Stimulated activated CD8-positive, alpha-beta memory T cell treated with anti-CD3 and anti-CD28 coated beads, Interleukin-4, amount 100 ng/mL, for 24 hours (primary cell): ENCODE results near the gene NEUROD6.

Experiments
- DNase-seq: peaks from one replicate; pipeline ENCODE4 v3.0.0-alpha.2; 2020; ENCODE audit warnings: low read depth

Gene NEUROD6

DNA sequence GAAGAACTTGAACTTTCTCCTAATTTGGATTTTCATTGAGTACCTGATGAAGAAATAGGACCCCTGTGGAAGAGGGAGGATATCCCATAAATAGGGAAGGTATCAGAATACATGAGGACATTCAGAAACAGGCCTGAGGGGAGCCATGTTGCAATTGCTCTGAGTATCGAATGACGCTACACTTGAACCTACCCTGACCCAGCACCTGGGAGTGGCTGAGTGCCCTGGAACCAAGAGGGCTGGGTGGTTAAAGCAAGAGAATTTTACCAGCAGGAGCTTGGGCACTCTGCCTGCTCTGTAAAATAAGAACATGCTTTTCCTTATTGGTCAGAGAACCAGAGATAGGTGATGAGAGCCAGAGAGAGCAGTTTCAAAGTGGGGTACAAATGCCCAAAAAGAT, 7.2 kb downstream of the NEUROD6 start:
- no peak for DNase-seq

DNA sequence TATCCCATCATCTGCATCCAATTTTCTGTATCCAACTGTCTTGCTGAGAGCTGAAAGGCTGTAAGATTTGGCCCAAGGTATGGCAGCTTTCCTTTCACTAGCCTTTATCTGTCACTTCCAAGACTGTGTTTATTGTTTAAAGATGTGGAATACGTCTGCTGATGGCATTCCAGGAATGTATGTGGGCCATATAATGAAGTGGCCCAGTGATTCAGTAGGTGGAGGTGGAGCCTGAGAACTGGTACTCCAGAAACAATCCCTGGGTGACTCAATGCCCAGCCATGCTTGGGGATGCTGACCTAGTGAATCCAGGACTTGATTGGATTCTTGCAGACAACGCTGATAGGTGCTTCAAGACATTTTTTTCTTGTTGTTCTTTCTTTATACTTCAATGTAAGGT, 13.5 kb downstream of the NEUROD6 start:
- no peak for DNase-seq

DNA sequence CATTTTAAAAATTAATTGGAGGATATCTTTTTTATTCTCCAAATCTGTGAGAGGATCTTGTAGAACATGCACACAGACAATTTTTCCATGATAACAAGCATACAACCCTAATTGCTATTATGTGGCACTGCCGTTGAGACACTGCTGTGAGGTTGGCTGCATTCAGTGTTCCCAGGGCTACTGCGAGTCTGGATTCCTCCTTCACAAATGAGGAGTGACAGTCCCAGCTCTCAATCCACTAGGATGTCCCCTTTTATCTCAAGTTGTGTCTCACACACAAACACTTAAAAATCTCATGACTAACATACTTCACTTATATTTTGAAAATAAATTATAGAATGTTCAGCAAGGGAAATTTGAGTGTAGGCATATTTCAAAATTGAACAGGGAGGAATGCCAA, 14.1 kb downstream of the NEUROD6 start:
- DNase-seq: no peak

DNA sequence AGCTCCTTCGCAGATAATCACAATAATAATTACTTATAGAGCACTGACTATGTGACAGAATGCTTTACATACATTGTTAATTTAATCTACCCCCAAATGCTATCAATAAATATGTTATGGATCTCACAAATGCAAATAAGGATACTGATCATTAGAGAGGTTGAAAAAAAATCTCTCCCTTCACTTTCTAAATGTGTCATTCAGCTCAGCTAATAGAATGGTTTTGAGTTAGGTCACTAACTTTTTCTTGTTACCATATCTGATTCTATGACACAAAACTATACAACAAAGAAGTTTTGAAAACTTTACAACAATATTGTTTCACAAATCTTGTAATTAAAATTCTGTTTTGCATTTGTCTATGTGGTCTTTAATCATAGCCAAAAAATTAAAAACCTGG, 17.4 kb downstream of the NEUROD6 start:
- no peak for DNase-seq

DNA sequence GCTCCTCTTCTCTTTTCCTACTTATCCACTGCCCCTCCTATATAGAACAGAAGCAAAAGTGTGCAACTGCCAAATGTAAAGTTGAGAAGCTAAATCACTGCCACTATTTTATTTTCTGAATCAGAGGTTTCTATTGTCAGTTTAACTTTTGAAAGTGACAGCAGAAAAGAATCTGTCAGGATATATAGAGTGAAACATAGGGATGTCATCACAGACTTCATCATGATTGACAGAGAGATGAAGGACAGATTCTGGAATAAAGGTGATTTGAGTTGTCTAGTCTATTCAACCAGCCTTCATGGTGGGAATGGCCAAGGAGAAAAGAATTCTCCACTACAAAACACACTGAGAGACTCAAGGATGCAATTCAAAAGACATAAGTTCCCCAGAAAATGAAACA, 19.9 kb downstream of the NEUROD6 start:
- no peak for DNase-seq

DNA sequence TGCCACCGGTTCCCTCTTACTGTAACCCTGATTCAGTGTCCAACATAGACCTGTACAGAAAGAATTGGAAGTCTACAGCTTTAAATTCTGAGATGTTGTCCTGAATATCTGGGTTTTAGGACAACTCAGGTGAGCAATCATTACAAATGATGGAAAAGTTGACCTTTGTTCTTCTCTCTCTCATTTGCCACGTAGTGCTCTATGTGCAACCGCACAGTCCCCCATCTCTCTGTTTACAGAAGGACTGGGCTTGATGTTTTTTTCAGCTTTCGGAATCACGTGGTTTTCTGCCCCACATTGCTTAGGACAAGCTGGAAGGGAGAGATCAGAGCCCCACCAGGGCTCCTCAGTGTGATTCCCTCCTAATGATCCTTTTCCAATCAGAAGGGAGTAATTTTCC, 22.2 kb downstream of the NEUROD6 start:
- DNase-seq: no peak

DNA sequence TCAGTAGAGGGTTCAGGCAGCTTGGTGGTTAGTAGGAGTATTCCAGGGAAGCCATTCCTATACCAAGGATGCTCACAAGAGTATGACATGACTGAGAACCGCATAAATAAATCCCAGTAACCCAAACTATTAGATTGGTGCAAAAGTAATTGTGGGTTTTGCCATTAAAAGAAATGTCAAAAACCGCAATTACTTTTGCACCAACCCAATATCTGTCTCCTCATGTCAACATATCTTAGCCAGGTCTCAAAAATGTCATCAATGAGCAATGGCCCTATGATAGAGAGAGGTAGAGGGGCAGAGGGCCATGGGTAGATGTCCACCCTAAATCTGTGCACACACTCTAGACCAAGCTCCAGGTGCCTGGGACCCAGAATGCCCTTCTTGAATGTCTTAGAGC, 23.6 kb downstream of the NEUROD6 start:
- DNase-seq: no peak

DNA sequence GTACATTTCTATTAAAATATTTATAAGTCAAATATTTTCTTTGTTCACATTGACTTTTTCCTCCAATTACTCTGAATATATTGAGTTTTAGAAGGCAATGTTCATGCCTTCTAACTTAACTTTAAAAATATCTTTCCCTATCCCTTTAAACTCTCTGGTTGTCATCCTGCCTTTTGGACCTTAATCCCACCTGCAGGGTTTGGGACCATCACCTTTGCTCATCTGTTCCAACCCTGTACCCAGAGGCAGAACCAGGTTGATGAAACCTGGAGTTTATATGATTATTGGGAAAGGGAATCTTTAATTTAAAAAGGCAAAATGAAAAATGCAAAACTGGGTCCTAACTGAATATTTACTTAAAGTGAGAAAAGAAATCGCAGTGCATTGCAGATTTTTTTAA, 24.8 kb downstream of the NEUROD6 start:
- no peak for DNase-seq

DNA sequence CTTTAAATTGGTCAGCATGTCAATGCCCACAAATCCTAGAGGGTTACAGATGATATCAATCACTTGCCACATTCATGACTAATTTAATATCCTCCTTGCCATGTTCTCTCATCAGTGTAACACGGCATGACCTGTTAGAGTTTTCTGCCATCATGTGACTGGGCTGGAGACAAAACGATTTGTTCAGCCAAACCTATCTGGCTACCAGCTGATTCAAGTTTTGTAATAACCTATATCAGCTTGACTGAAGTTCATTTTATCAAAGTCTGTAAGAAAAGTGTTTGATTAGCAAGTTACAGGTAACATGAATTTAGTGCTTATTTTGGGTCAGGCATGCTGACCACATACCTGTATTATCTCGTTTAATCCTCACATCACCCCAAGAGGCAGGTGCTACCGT, 25.7 kb downstream of the NEUROD6 start:
- DNase-seq: no peak

DNA sequence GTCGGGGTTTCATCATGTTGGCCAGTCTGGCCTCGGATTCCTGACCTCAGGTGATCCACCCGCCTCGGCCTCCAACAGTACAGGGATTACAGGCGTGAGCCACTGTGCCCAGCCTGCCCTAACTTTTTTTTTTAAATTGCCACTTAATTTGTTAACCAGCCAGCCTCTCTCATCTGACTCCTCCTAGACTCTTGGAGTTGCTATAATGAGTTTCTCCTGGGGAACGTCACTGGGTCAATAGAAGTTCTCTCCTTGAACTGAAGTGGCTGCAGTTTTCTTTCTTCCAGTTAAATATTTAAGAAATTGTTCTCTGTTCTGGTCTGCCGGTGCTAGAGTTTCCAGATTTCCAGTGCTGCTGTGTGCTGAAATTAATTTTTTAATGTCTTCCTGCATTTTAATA, 27.6 kb downstream of the NEUROD6 start:
- DNase-seq: no peak

DNA sequence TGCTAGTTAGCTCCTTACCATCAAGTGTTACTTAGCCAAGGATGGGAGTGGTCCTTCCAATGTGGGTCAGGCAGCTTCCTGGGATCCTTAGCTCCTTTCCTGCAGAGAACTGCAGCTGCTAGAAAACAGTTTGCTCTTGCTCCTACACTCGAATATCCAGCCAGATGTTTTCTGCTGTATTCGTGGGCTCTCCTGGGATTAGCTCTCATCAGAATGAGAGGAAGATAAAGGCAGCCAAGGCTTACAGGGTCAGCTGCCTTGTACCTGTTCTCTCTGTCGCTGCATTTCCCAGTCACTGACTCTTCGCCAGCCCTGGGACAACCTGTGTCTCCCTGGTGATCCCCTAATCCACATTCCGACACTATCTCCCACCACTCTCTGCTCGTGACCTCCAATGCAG, 29.0 kb downstream of the NEUROD6 start:
- DNase-seq: no peak

DNA sequence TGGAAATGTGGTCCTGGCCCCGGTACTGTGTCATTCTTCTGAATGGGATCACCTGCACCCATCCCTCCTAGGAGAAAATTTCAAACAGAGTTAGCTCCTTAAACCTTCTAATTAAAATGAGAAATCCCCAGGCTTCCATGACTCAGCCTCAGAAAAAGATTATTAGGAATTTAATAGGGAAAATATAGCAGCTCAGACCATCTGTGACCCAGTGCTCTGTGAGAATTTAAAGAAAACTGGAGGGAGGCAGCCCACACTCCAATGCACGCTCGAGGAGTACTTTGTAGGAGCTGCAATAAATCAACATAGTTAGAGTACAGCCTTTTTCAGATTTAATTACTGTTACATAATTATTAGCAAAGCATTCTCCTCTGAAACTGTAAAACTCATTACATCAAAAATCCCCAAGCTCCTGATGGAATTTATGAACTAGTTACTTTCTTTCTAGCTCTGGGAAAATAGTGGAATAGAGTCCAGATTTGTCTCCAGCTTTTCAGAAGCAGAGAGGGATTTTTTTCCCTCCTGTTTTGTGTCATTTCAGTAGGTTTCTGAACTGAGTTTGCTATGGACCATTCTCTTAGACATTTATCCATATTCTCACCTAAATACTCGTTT, 30.1 kb downstream of the NEUROD6 start:
- DNase-seq: no peak

DNA sequence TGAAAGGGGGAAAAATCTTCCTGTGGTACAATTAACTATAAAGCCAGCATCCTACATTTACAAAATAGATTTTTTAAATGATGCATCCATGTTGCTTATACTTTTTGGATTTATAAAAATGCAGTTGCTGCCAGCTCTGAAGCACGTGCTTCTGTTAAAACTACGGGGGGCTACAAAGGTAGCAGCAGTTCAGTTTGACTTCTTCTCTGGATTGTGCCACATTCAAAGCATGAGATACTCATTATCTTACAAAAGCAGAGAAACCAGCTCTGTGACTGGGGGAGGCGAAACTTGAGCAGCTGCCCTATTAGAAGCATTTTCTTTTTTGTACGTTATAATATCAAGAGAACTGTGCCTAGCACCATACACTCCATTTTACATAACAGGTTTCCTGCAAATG, 31.1 kb downstream of the NEUROD6 start:
- DNase-seq: no peak

DNA sequence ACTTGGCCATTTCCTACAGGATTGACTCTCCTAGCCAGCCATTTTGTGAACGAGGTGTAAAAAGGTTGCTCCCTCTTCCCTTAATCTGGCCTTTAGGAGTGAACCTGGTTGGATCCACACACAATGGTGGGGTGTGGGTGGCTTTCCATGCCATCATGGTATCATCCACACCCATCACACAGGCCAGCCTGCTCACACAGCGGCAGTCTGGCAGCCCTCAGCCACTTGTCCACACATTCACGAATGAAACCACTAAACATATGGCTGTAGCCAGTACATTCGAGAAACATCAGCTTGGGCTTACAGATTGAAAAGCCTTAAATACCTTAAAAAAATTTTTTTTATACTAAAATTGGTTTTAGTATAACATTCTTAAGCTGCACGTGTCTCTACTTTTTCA, 31.9 kb downstream of the NEUROD6 start:
- no peak for DNase-seq

DNA sequence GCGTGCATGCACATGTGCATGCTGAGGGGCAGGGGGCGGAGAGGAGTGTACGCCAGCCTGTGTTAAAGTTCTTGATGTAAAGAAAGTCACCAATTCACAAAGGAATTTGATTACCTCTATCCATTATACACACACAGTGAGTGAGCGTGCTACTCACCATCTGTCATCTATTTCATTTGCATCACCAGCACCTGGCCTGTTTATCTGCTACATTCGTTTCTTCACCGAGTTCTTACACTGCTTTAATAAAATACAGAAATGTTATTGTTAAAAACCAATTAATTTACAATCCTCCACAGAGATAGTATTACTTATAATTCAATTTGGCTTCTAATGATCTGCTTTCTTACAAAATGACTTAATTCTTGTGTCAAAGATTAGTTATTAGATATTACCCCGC, 32.6 kb downstream of the NEUROD6 start:
- no peak for DNase-seq

DNA sequence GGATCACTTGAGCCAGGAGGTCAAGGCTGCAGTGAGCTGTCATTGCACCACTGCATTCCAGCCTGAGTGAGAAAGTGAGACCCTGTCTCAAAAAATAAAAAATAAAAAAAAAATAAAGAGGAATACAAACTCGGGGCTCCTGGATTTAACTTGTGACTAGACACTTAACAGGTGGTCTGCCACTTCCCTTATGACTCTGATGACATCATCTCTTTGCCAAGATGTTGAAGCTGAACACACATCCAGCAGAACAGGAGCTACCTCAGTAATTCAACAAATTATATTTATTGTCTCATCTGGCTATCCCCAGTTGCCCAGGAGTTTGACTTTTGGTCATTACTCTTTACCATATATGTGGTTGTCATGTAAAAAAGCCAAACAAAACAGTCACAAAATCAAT, 35.3 kb downstream of the NEUROD6 start:
- DNase-seq: no peak

DNA sequence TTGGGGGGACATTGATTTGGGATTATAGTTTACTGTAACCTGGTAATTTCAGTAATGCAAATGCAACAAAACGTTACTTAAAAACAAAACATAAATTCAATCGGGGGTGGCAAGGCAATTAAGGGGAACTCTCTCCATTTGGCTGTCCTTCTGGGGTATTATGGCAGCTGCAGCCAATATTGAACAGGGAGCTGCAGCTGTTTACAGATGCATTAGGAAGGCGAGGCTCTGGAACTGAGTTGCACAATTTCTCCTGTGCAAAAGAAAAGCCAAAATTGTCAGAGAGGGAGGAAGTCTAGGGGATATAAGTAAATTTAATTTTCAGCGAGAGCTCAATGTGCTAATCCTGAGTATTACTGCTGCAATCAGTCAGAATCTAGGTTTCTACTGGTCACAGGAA, 36.1 kb downstream of the NEUROD6 start:
- no peak for DNase-seq

DNA sequence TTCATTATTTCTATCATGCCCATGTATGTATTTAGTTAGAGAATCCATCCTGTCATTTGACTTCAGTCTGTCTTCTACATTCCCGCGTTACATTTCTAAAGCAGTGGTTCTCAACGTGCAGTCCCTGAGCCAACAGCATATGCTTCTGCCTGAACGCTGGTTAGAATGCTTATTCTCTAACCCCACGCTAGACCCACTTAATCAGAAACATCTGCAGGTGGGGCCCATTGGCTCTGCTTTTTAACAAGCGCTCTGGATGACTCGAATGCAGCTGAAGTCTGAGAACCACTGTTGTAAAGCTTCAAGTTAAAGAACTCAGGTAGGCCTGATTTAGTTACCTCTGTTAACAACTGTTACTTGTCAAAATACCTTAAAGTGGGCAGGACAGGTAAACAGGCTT, 38.2 kb downstream of the NEUROD6 start:
- no peak for DNase-seq

DNA sequence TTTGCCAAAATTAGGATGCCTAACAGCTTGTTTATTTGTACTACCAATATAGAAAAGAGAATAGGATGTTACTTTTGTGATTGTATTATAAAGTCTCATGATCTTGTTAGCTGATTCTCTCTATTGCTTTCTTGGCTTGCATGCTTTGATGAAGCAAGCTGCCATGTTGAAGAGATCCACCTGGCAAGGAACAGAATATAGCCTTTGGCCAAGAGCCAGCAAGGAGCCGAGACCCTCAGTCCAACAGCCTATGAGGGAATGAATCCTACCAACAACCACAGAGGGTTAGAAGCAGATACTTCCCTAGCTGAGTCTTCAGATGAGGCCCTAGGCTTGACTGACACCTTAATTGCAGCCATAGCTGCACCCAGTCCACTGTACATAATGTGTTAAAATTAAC, 41.2 kb downstream of the NEUROD6 start:
- no peak for DNase-seq

DNA sequence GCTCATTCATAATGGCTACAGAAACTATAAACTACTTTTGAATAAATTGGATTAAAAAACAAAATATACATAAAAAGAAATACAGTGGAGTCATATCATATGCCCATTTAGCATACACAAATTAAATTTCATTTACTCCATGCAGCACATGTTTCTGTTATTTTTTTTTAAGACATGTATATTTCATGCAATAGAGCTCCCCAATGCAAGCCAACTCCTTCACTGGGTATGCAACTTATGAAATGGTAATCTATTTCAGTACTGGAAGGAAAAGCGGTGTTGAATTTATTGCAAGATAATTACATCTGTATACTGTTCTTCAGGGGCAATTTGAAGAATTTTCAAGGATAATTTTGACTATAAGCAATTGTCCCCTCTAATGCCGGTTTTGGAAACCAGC, 49.9 kb downstream of the NEUROD6 start:
- no peak for DNase-seq
